ENCODE measurements around the gene WASF2. TPM values are rescaled to one million over a fixed set of nuclear protein-coding genes. Genes with fewer than 3 reads are reported as not detected.

The WASF2 gene
- total RNA-seq, 1 donor from 2014 or later: 58.9 TPM

GRCh38 chr1:27446496-27447020 is 43.4 kb downstream of the WASF2 start:
- Histone ChIP-seq H3K9me3 (no peaks in the 10 kb centered on the region), H3K36me3 (no peaks in the 10 kb centered on the region), H3K27me3 (no peaks in the 10 kb centered on the region), H3K4me3 (no peak overlapping the region), H3K4me1 (peaks cover 42% of the 10 kb centered on the region), H3K27ac (no peak overlapping the region)
- no peak for DNase-seq (ENCODE audit: extremely low spot score in 2 of 2)
- intact Hi-C loops (cut with DNase I): no loop called here
- TF ChIP-seq, protein P1, sequence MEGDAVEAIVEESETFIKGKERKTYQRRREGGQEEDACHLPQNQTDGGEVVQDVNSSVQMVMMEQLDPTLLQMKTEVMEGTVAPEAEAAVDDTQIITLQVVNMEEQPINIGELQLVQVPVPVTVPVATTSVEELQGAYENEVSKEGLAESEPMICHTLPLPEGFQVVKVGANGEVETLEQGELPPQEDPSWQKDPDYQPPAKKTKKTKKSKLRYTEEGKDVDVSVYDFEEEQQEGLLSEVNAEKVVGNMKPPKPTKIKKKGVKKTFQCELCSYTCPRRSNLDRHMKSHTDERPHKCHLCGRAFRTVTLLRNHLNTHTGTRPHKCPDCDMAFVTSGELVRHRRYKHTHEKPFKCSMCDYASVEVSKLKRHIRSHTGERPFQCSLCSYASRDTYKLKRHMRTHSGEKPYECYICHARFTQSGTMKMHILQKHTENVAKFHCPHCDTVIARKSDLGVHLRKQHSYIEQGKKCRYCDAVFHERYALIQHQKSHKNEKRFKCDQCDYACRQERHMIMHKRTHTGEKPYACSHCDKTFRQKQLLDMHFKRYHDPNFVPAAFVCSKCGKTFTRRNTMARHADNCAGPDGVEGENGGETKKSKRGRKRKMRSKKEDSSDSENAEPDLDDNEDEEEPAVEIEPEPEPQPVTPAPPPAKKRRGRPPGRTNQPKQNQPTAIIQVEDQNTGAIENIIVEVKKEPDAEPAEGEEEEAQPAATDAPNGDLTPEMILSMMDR (IDR thresholded peaks at IDR 0.05): no peak
- no peak for TF ChIP-seq POLR2A (IDR thresholded peaks at IDR 0.05)
- no peak for TF ChIP-seq POLR2AphosphoS5 (IDR thresholded peaks at IDR 0.05; ENCODE audit: insufficient read depth in 1 of 2, low read depth in 1 of 2)

DNA sequence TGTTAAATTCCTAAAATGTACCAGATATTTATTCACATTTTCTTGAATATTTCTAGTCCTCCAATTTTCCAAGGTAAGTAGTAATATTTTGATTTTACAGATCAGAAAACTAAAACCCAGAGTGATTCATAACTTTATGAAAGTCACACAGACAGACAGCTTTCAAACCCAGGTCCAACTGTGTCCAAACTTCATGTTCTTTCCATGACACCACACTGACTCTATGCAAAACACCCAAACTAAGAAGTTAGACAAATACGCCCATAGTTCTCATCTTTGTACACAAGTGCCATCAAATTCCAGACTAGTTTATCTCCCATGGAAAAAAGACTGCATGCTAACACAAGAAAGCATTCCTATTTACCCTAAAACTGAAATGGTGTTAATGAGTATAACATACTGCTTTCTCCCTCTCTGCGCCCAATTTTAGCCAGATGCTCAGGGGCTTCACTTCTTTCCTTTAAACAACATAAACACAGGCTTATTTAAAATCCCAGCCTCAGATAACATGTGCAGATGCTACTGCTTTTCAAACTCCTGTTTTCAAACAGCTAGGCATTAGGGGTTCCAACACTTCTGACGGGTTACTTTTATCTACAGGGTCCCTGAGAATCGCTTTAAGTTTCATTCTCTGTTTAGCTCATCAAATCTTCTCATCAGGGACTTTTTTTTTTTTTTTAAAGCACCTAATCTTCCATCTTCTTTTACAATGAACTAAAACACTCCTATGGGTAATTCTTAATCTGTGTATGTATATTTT is 44.6 kb downstream of the WASF2 start:
- no peak overlapping the region for H3K4me3 ChIP-seq
- no peak for DNase-seq (ENCODE audit: extremely low spot score in 2 of 2)
- H3K4me1 ChIP-seq: peaks cover 31% of the 10 kb centered on the region
- no peaks in the 10 kb centered on the region for H3K36me3 ChIP-seq
- no peak for TF ChIP-seq POLR2AphosphoS5 (IDR thresholded peaks at IDR 0.05; ENCODE audit: insufficient read depth in 1 of 2, low read depth in 1 of 2)
- no peak for TF ChIP-seq POLR2A (IDR thresholded peaks at IDR 0.05)
- TF ChIP-seq, protein P1 (IDR thresholded peaks at IDR 0.05): no peak
- intact Hi-C loops (cut with DNase I): no loop called here
- no peaks in the 10 kb centered on the region for H3K27me3 ChIP-seq
- no peak overlapping the region for H3K27ac ChIP-seq
- no peaks in the 10 kb centered on the region for H3K9me3 ChIP-seq

- Histone ChIP-seq H3K4me3 (no peak overlapping the region), H3K27me3 (no peaks in the 10 kb centered on the region), H3K36me3 (no peaks in the 10 kb centered on the region), H3K9me3 (no peaks in the 10 kb centered on the region), H3K4me1 (peaks cover 36% of the 10 kb centered on the region), H3K27ac (no peak overlapping the region)
- intact Hi-C loops (cut with DNase I): no loop called here
- TF ChIP-seq, protein P1 (IDR thresholded peaks at IDR 0.05): no peak
- no peak for TF ChIP-seq POLR2A (IDR thresholded peaks at IDR 0.05)
- TF ChIP-seq POLR2AphosphoS5 (IDR thresholded peaks at IDR 0.05; ENCODE audit: insufficient read depth in 1 of 2, low read depth in 1 of 2): no peak
- no peak for DNase-seq (ENCODE audit: extremely low spot score in 2 of 2)
Measured at GRCh38 chr1:27444632-27445031, 45.3 kb downstream of the WASF2 start.

DNA sequence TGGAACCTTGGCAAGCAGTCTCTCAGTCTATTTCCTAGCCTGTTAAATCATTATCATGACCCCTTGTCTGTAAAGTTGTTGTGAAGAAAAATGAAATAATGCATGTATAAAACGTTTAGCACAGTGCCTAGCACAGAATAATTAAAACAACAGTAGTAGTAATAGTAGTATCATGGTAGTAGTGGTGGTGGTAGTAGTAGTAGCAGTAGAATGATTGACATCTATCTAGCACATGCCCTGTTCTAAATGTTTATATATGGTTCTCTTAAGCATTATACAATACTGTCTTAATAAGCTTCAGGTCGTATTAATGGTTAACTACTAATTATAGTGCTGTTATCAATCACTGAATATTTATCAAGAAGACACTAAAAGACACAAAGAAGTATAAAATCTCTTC is 50.8 kb downstream of the WASF2 start:
- DNase-seq (ENCODE audit: extremely low spot score in 2 of 2): no peak
- Histone ChIP-seq H3K4me1 (peaks cover 62% of the 10 kb centered on the region), H3K4me3 (no peak overlapping the region), H3K27me3 (no peaks in the 10 kb centered on the region), H3K27ac (no peak overlapping the region), H3K9me3 (no peaks in the 10 kb centered on the region), H3K36me3 (no peaks in the 10 kb centered on the region)
- intact Hi-C loops (cut with DNase I): no loop called here
- TF ChIP-seq POLR2A (IDR thresholded peaks at IDR 0.05) (no peak), POLR2AphosphoS5 (IDR thresholded peaks at IDR 0.05; ENCODE audit: insufficient read depth in 1 of 2, low read depth in 1 of 2) (no peak)
- TF ChIP-seq, protein P1 (IDR thresholded peaks at IDR 0.05): no peak

DNA sequence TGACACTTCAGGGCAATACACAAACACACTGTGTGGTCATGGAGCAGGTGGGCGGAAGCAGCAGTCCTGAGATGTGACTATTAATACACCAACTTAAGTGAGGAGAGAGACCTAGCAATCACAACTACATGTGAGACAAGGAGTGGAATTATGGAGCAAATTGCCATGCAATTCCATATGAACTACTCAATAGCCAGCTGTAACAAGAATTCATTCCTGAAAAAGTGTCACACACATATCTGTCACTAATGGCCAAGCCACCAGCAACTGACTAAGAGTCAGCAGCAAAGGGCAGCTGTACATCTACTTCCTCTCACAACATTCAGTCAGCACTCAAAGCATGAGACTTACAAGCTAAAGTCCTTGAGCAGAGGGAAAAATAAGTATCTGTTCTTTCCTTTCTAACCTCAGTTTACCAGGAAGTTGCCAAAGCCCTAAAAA is 51.3 kb downstream of the WASF2 start:
- Histone ChIP-seq H3K27me3 (no peaks in the 10 kb centered on the region), H3K36me3 (no peaks in the 10 kb centered on the region), H3K9me3 (no peaks in the 10 kb centered on the region), H3K4me1 (peaks cover 62% of the 10 kb centered on the region), H3K4me3 (no peak overlapping the region), H3K27ac (no peak overlapping the region)
- TF ChIP-seq POLR2AphosphoS5 (IDR thresholded peaks at IDR 0.05; ENCODE audit: insufficient read depth in 1 of 2, low read depth in 1 of 2) (no peak), POLR2A (IDR thresholded peaks at IDR 0.05) (no peak)
- TF ChIP-seq, protein P1 (IDR thresholded peaks at IDR 0.05): no peak
- no peak for DNase-seq (ENCODE audit: extremely low spot score in 2 of 2)
- intact Hi-C loops (cut with DNase I): no loop called here

Data from vagina (tissue), 2 donors.